Measurements from ENCODE around the gene CAMTA1.

The CAMTA1 gene

DNA sequence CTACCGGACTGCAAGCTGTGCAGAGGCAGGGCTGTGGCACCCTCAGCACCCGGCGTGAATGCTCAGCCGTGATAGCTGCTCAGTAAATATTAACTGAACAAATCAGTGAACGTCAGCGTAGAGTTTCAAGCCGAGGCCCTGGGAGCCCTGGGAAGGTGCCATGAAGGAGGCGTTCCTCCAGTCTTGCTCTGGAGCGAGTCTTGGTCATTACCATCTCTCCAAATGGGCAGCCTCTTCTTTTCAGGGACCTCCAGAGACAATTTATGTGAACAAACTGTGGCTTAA lies 449.2 kb downstream of the CAMTA1 start:
- Histone ChIP-seq H4K20me1 (ENCODE audit: low read depth, low read length) (no peaks in the 10 kb centered on the region), H3F3A (ENCODE audit: insufficient read depth) (no peaks in the 10 kb centered on the region), H3K9me2 (replicated peaks; ENCODE audit: insufficient read depth, low read length) (no peaks in the 10 kb centered on the region), H3K4me2 (ENCODE audit: low read depth, low read length, poor library complexity, severe bottlenecking) (no peak overlapping the region), H3K9me3 (ENCODE audit: insufficient read depth, low read length) (no peaks in the 10 kb centered on the region), H3K27me3 (ENCODE audit: low read length) (no peaks in the 10 kb centered on the region), H3K79me2 (ENCODE audit: insufficient read depth, low read length) (no peaks in the 10 kb centered on the region), H3K27ac (ENCODE audit: low read depth, low read length) (no peak overlapping the region), H3K4me3 (ENCODE audit: insufficient read depth, low read length, poor library complexity, severe bottlenecking) (no peak overlapping the region), H3K9ac (ENCODE audit: low read length) (no peak overlapping the region), H2AFZ (ENCODE audit: low read depth, low read length, severe bottlenecking) (no peak overlapping the region), H3K36me3 (ENCODE audit: low read length) (no peaks in the 10 kb centered on the region)
- no peak for TF ChIP-seq CTCF (IDR thresholded peaks at IDR 0.05; ENCODE audit: insufficient read depth, low read length, poor library complexity, severe bottlenecking)
- no peak for TF ChIP-seq EZH2phosphoT487 (conservative IDR thresholded peaks at IDR 0.05; ENCODE audit: low read length)

DNA sequence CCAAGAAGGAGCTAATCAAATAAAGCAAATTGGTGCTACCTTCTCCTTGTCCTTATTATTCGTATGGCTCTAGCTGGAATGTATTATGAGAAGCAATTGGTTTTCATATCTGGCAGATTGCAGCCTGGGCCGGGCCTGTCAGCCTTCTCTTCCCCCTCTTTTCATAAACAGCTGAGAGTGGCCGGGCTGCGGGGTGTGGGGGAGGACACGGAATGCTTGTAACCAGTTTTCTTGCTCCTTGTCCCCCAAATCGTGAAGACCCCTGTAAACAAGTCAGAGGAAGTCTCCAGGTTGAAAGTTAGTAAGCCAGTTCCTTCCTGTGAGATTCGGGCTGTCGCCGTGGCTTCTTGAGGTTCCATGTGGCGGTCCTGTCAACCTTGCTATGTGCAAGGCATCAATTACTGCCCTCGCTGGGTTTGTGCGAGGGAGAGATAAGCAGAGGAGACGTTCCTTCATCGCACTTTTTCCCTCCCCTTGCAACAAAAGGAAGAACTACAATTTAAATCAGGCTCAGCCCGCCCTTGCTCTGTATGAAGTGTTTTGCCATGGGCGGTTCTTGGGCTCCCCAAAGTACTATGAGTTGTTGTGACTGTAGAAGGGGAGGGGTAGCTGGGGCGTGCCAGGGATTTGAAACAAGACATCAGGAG lies 450.7 kb downstream of the CAMTA1 start:
- H3K36me3 ChIP-seq (ENCODE audit: low read length), result no peaks in the 10 kb centered on the region
- H3K4me2 ChIP-seq (ENCODE audit: low read depth, low read length, poor library complexity, severe bottlenecking), result no peak overlapping the region
- no peaks in the 10 kb centered on the region for H3K9me2 ChIP-seq (replicated peaks; ENCODE audit: insufficient read depth, low read length)
- H2AFZ ChIP-seq (ENCODE audit: low read depth, low read length, severe bottlenecking), result no peak overlapping the region
- H3K27ac ChIP-seq (ENCODE audit: low read depth, low read length), result no peak overlapping the region
- H3K4me3 ChIP-seq (ENCODE audit: insufficient read depth, low read length, poor library complexity, severe bottlenecking), result no peak overlapping the region
- H3K27me3 ChIP-seq (ENCODE audit: low read length), result no peaks in the 10 kb centered on the region
- no peak overlapping the region for H3K9ac ChIP-seq (ENCODE audit: low read length)
- H3F3A ChIP-seq (ENCODE audit: insufficient read depth), result no peaks in the 10 kb centered on the region
- no peaks in the 10 kb centered on the region for H3K9me3 ChIP-seq (ENCODE audit: insufficient read depth, low read length)
- H3K79me2 ChIP-seq (ENCODE audit: insufficient read depth, low read length), result no peaks in the 10 kb centered on the region
- no peak for TF ChIP-seq CTCF (IDR thresholded peaks at IDR 0.05; ENCODE audit: insufficient read depth, low read length, poor library complexity, severe bottlenecking)
- TF ChIP-seq EZH2phosphoT487 (conservative IDR thresholded peaks at IDR 0.05; ENCODE audit: low read length), result no peak
- H4K20me1 ChIP-seq (ENCODE audit: low read depth, low read length), result no peaks in the 10 kb centered on the region

GRCh38 chr1:7236844-7237515 lies 451.7 kb downstream of the CAMTA1 start:
- TF ChIP-seq CTCF (IDR thresholded peaks at IDR 0.05; ENCODE audit: insufficient read depth, low read length, poor library complexity, severe bottlenecking), result no peak
- no peak for TF ChIP-seq EZH2phosphoT487 (conservative IDR thresholded peaks at IDR 0.05; ENCODE audit: low read length)
- Histone ChIP-seq H3K27ac (ENCODE audit: low read depth, low read length) (no peak overlapping the region), H2AFZ (ENCODE audit: low read depth, low read length, severe bottlenecking) (no peak overlapping the region), H3K79me2 (ENCODE audit: insufficient read depth, low read length) (no peaks in the 10 kb centered on the region), H3K9ac (ENCODE audit: low read length) (no peak overlapping the region), H3K9me2 (replicated peaks; ENCODE audit: insufficient read depth, low read length) (no peaks in the 10 kb centered on the region), H4K20me1 (ENCODE audit: low read depth, low read length) (no peaks in the 10 kb centered on the region), H3K9me3 (ENCODE audit: insufficient read depth, low read length) (no peaks in the 10 kb centered on the region), H3K27me3 (ENCODE audit: low read length) (no peaks in the 10 kb centered on the region), H3K4me2 (ENCODE audit: low read depth, low read length, poor library complexity, severe bottlenecking) (no peak overlapping the region), H3K4me3 (ENCODE audit: insufficient read depth, low read length, poor library complexity, severe bottlenecking) (no peak overlapping the region), H3F3A (ENCODE audit: insufficient read depth) (no peaks in the 10 kb centered on the region), H3K36me3 (ENCODE audit: low read length) (no peaks in the 10 kb centered on the region)

Data from SU-DHL-6 (cell line).